AG04449 (cell line): ENCODE measurements around the gene DENND11.

Experiments
- CTCF ChIA-PET: fragments of 350-600 bp; formaldehyde crosslinking; extraction: SDS; loops from one replicate; lab custom pipeline; 2021; ENCODE audit warnings: antibody characterized with exemption; lab: Yijun Ruan, JAX
- POLR2A ChIA-PET: fragments of 400-600, 350-600 bp; formaldehyde crosslinking; extraction: SDS; loops from one replicate; lab custom pipeline; 2020; ENCODE audit warnings: antibody characterized with exemption, inconsistent platforms; lab: Yijun Ruan, JAX
- DNase-seq: peaks from one replicate; pipeline ENCODE4 v3.0.0-alpha.2; 2010; ENCODE audit warnings: low read depth, low spot score
- H3K4me3 ChIP-seq: 2 replicates; pipeline ENCODE4 v1.5.1; 2011; ENCODE audit warnings: low read depth, mild to moderate bottlenecking, control low read depth, low read length
- CTCF ChIP-seq: IDR thresholded peaks from one replicate; pipeline ENCODE4 v1.5.1; 2011; ENCODE audit warnings: mild to moderate bottlenecking, moderate library complexity, low read length, control low read depth, inconsistent platforms; ENCODE audit not compliant: insufficient read depth; ENCODE audit errors: missing control alignments

DENND11 gene

GRCh38 chr7:141712603-141713255 lies 10.8 kb upstream of the DENND11 start:
- POLR2A ChIA-PET = no interaction called here
- CTCF ChIA-PET = interaction anchor here (2.2 kb wide), 1 partner anchor 25 kb away, joined by 11 read pairs; the partner anchor contains the start of gene SSBP1
- DNase-seq = no peak
- H3K4me3 ChIP-seq = no peak overlapping the region
- TF ChIP-seq CTCF = no peak

- CTCF ChIA-PET = interaction anchor here (1.0 to 1.6 kb wide), 3 partner anchors 27 to 75 kb away, joined by 3 to 6 read pairs (median 3); partner anchors contain the start of gene SSBP1
- POLR2A ChIA-PET = no interaction called here
- H3K4me3 ChIP-seq = no peak overlapping the region
- no peak for DNase-seq
- TF ChIP-seq CTCF = no peak
These were observed 8.3 kb upstream of the DENND11 start for GRCh38 chr7:141710301-141710700.

GRCh38 chr7:141709749-141710148 lies 7.8 kb upstream of the DENND11 start:
- CTCF ChIA-PET = interaction anchor here (1.0 to 1.6 kb wide), 3 partner anchors 28 to 76 kb away, joined by 3 to 6 read pairs (median 3); partner anchors contain the start of gene SSBP1
- POLR2A ChIA-PET = no interaction called here
- TF ChIP-seq CTCF = no peak
- no peak for DNase-seq
- H3K4me3 ChIP-seq = no peak overlapping the region

GRCh38 chr7:141709318-141709717 lies 7.4 kb upstream of the DENND11 start:
- TF ChIP-seq CTCF = no peak
- no peak overlapping the region for H3K4me3 ChIP-seq
- DNase-seq = no peak
- CTCF ChIA-PET = interaction anchor here (1.0 to 1.6 kb wide), 3 partner anchors 28 to 76 kb away, joined by 3 to 6 read pairs (median 3); partner anchors contain the start of gene SSBP1
- POLR2A ChIA-PET = no interaction called here

- ChIA-PET CTCF (interaction anchor here (2.1 kb wide), 1 partner anchor 30 kb away, joined by 10 read pairs; the partner anchor contains the start of gene SSBP1), POLR2A (no interaction called here)
- no peak within 1 kb of the TSS for H3K4me3 ChIP-seq
- DNase-seq = no peak
- no peak for TF ChIP-seq CTCF
These were observed 6.4 kb upstream of the DENND11 start, which contains the start of gene WEE2 for GRCh38 chr7:141708351-141708750. WEE2 (plus strand) TSS chr7:141708353; CDS start chr7:141708759, 406 bp downstream.

- no peak for TF ChIP-seq CTCF
- no peak overlapping the region for H3K4me3 ChIP-seq
- ChIA-PET CTCF (interaction anchor here (2.1 kb wide), 1 partner anchor 32 kb away, joined by 10 read pairs; the partner anchor contains the start of gene SSBP1), POLR2A (no interaction called here)
- no peak for DNase-seq
These were observed 4.5 kb upstream of the DENND11 start for GRCh38 chr7:141706239-141707064.
